HG03354 (cell line): ENCODE results near the gene PPP1R26.
"Not testable (repeated sequence)": the region's sequence is repeated elsewhere in the genome, so short reads cannot be mapped to it uniquely, and the experiment has no call there.

Experiments used
- ATAC-seq: cut with Tn5 transposase; IDR thresholded peaks from one replicate; pipeline ENCODE4 v1.9.1; 2021; ENCODE audit warnings: mild to moderate bottlenecking; ENCODE audit not compliant: unreplicated experiment, poor library complexity, severe bottlenecking

Gene PPP1R26

DNA sequence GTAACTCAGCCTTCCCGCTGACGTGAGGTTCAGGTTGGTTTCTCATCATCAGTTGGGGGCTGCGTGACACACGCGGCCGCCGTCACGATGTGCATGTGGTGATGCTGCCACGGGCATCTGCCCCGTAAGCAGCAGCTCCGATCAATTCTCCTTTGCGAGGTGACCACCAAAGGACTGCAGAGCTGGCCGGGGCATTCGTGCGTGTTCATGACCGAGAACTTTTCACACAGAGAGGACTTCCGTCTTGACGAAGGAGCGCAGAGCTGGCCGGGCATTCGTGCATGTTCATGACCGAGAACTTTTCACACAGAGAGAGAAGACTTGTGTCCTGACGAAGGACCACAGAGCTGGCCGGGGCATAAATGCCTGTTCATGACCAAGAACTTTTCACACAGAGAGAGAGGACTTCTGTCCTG is 37.8 kb downstream of the PPP1R26 start:
- no peak for ATAC-seq

DNA sequence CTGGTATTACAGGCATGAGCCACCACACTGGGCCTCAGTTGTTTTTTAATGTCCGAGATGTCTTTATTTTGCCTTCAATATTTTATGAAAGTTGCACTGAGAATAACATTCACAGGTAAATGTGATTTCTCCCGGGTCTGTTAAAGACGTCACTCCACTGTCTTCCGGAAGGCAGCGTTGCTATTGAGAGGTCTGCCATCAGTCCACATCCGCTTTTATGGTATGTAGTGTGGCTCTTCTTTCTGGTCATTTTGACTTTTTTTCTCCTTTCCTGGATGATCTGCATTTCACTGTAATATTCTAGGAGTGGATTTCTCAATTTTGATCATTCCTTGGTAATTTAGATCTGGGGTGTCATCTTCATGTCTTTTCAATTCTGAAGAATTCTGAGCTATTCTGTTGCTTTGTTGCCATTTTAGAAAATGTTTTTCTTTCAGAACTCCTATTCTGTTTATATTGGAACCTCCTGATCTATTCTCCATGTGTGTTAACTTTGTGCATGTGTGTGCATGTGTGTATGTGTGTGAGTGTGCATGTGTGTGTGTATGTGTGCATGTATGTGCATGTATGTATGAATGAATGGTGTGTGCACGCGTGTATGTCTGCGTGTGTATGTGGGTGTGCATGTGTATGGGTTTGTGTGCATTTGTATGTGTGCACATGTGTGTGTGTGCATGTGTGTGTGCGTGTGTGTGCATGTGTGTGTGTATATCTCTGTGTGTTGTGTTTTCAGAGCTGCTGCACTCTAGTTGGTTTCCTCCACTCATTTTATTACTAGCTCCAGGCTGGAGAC is 39.8 kb downstream of the PPP1R26 start:
- ATAC-seq = no peak

DNA sequence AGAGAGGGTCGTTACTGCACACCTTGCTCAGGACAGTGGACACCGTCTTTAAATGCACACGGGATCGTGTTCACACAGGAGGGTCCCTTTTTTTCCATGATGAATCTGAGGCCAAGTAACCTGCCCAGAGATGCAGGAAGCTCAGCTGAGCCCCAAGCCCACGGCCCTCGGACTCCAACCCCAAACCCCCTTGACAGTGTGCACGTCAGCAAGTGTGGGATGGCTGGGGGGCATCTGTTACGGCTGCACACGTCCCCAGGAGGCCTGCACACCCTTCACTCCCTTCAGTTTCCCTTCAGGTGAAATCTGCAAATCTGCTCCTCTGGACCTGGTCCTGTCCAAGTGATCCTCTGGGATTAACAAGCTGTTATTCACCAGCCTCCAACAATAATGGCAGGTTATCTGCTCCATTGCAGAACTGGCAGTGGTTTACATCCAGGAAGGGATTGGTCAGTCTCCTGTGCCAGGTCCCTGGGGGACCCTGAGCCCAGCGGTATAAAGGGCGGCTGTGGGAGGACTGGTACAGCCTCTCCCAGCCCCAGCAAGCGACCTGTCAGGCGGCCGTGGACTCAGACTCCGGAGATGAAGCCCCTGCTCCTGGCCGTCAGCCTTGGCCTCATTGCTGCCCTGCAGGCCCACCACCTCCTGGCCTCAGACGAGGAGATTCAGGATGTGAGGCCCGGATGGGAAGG is 41.5 kb downstream of the PPP1R26 start, which contains the start of gene LCN1:
LCN1 (plus strand) TSS at position 525 of the 692 bp plus-strand sequence; CDS start at position 583, 58 bp downstream.
- ATAC-seq = no peak

DNA sequence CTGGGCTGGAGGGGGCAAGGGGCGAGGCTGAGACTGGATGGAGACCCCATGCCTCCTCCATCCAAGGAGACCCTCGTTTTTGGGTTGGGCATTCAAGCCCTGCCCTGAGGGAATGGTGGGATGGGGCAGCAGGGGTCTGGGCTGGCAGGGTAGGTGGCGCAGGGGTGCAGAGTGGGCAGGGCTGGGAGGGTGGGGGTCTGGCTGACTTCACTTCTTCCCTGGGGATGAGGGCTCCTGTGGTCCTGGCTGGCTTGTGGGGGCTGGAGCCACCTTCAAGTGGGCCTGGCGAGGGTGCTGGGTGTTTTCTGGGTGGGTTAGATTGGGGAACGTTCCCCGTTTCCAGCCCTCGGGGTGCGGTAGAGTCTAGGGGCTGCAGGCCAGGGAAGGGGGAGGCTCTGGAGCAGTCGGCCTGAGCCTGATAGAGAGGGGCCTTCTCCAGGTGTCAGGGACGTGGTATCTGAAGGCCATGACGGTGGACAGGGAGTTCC is 42.1 kb downstream of the PPP1R26 start:
- ATAC-seq = no peak

DNA sequence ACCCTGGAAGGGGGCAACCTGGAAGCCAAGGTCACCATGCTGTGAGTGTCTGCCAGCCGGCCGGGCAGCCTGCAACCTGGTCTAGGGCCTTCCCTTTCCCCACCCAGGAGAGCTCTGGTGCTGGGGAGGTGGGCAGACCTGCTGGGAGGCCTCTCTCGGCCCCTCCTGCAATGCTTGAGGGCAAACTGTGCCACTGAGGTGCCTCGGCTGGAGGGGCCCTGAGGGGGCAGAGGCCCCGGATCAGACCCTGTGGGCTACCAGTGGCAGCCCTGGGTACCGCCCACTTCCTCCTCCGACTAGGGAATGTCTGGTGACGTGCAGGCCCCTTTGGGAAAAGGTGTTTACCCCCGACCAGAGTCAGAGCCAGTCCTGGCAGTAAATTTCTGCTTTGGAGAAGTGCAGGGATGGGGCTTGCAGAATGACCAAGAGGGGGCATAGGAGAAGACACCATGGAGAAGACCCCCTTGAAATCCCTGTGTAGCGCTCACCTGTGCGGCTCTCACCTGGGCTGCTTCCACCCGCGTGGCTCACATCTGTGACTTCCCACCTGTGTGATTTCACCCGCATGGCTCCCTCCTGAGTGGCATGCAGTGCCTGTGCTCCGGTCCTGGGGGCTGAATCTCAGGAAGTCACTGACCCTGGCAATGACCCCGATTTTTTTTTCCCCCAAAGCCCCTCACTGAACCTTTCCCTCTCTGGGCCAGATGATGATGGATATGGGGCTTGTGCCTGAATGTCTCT is 42.7 kb downstream of the PPP1R26 start:
- ATAC-seq = no peak

DNA sequence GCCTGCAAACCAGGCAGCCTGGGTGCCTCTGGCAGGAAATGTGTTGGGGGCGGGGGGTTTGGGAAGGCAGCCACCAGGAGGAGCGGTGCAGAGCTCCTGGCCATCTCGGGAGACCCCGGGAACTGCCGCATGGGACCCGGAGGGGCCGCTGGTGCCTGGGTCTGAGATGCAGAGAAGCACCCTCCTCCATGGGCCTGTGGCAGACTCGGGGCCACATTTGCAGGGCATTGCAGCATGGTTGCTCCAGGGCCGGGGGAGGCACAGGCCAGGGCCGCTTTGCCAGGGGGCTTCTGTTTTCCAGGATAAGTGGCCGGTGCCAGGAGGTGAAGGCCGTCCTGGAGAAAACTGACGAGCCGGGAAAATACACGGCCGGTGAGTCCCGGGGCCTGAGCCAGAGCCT is 43.3 kb downstream of the PPP1R26 start:
- no peak for ATAC-seq

DNA sequence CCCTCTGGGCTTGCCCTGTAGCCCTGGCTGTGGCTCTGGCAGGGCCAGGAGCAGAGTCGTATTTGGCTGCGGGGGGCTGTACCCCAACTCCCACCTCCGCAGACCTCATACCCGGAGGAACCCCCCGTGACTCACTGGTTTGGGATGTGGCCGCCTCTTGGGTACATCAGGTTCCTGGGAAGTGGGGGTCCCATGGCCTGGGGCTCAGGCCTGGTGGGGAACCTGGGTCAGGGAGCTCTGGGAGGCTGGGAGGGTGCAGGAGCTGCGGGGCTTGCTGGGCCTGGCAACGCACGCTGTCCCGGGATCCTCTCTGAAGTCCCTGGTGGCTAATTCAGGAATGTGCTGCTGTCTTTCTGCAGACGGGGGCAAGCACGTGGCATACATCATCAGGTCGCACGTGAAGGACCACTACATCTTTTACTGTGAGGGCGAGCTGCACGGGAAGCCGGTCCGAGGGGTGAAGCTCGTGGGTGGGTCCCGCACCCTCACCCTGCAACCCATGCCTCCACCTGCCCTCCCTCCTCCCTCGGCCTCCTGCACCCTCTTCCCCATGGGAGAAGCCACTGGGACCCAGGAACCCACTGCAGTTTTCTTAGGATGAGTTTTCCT is 44.0 kb downstream of the PPP1R26 start:
- no peak for ATAC-seq

DNA sequence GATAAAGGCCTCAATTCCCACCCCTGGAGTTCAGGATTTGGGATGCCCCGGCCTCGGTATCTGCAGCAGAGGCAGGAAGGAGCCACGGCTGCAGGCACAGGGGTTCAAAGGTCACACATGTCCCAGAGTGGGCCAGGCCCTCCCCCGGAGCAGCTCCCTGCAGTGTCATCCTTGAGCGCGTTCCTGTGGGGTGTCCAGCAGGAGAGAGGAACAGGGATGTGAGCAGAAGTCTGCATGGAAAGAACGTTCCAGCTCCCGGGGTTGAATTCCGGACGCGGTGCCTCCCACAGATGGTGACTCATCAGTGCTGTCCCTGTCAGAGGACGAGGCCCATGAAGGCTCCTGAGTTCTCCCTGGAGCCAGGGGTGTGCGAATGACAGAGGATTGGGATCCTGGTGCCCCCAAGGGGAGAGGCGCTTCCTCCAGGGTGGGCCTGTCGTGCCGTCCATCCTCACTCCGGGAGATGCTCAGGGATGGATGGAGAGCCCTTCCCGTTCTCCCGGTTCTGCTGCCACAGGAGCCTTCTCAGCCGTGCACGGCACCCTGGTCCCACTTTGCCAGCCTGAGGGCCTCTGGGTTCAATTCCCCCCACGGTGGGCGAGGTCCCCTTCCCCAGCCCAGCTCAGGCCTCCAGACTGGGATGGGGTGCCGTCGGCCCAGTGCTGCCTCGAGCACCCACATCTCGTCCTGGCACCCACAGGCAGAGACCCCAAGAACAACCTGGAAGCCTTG is 44.7 kb downstream of the PPP1R26 start:
- ATAC-seq = no peak

DNA sequence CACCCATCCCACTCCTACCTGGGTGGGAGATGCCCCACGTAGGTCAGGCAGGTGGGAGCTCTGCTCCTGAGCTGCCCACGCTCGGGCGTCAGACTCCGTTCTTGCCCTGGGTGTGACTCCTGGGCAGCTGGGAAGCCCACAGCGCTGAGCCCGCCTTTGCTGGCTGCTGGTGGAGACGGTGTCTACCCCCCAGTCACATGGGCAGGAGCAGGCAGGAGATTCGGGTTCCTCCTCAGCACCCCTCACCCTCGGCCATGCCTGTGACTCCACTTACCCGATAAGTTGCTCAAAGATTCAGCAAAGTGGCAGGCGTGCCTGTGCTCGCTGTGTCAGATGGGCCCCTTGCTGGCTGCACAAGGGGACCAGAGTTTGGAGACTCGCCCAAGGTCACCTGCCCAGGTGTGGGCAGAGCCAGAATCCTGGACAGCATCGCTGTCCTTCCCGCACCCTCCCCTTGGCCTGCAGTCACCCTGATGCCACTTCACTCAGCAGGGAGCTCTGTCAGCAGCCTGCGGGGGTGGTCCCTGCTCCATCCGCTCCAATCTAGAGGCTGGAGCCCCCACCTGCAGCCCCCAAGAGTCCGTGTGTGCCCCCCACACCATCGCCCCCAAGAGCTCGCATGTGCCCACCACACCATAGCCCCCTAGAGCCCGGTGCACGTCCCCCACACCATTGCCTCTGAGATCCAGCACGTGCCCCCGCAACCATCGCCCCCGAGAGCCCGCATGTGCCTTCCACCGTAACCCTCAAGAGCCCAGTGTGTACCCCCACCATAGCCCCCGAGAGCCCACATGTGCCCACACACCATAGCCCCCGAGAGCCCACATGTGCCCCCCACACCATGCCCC is 45.9 kb downstream of the PPP1R26 start:
- ATAC-seq = no peak

DNA sequence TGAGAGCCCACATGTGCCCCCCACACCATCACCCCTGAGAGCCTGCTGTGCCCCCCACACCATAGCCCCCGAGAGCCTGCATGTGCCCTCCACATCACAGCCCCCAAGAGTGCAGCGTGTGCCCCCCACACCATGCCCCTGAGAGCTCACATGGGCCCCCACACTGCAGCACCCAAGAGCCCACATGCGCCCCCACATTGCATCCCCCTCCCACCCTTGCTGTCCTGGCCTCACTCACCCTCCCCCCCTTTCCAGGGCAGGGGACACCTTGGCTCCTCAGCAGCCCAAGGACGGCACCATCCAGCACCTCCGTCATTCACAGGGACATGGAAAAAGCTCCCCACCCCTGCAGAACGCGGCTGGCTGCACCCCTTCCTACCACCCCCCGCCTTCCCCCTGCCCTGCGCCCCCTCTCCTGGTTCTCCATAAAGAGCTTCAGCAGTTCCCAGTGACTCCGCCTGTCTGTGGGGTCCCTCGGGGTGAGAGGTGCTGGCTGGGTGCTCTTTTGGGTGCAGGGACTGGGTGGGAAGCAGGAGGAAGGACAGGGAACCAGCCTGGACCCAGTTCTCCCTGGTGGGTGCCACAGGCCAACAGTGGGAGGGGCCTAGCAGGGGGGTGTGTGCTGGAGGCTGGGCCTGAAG is 46.6 kb downstream of the PPP1R26 start:
- no peak for ATAC-seq

DNA sequence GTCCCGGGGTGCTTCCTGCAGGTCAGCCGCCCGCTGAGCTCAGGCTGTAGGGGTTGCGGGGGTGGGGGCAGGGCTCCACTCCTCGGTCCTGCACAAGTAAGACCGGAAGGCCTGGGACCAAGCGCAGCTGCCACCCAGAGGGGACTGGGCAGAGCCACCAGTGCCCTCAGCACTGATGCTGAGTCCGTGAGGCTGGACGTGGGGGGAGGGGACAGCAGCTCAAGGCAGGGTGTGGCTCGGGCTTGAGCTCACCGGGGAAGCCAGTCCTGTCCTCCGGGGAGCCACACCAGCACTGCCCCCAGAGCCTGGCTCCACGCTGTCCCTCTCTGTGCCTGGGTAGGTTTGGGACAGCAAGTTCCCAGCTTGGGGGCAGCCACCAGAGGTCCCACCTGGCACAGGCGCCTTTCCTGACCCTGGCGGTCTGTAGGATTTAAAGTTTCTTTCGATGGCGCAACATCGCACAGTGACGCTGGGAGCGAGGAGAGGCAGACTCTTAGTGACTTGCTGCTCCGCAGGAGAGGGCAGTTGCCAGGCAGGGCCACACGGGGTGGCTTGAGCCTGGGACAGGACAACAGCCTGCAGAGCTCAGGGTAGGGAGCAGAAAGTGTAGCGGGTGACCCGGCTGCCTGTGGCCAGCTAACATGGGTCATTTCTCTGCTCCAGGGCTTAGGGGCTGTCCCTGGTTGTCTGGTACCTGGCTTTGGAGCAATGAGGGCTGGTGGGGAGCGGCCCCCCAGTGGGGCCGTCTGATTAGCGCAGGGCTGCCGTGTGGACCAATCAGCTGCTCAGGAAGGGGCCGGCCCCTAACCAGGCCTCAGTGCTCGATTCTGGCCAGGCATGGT is 47.4 kb downstream of the PPP1R26 start:
- ATAC-seq = no peak

DNA sequence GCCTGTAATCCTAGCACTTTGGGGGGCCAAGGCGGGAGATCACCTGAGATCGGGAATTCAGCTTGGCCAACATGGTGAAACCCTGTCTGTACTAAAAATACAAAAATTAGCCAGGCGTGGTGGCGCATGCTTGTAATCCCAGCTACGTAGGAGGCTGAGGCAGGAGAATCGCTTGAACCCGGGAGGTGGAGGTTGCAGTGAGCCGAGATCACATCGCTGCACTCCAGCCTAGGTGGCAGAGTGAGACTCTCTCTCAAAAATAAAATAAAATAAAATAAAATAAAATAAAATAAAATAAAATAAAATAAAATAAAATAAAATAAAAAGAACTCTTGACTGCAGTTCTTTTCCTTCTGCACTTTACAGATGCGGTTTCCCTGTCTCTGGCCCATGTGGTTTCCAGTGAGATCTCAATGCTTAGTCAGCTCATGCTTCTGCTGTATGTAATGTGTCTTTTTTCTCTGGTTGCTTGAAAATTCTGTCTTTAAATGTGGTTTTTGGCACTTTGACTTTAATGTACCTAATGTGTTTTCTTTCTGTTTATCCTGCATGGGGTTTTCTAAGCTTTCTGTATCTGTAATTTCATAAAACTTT is 49.4 kb downstream of the PPP1R26 start:
- not testable (repeated sequence) for ATAC-seq

DNA sequence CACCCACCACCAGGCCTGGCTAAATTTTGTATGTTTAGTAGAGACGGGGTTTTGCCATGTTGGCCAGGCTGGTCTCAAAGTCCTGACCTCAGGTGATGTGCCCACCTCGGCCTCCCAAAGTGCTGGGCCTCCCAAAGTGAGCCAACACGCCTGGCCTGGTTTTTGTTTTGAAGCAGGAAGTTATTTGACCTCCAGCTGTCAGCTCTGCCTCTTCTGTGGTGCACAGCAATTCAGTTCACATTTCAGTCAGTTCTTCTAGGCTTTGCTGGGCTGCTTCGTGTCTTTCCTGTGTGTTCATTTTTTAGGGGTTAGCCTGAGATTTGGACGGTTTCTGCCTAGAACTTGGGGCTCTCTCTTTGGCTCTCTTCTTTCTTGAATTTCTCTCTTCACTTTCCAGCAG is 50.6 kb downstream of the PPP1R26 start:
- ATAC-seq = no peak

DNA sequence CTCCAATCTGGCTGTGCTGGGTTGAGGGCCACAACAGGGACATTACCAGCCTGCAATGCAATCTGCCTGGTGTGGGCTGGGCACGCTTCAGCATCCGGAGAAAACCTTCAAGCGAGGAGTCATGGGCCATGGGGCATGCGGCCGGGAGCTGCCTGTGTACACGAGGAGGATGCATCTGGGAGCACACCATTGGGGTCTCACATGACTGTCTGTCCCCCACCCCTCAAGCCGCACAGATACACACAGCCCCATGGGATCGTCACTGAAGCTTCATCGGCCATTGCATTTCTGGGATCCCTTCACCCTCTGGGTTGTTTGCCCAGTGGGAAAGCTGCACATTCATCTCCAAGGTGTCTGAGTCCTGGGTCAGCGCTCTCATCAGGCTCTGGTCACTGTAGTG is 51.5 kb downstream of the PPP1R26 start:
- ATAC-seq = no peak

DNA sequence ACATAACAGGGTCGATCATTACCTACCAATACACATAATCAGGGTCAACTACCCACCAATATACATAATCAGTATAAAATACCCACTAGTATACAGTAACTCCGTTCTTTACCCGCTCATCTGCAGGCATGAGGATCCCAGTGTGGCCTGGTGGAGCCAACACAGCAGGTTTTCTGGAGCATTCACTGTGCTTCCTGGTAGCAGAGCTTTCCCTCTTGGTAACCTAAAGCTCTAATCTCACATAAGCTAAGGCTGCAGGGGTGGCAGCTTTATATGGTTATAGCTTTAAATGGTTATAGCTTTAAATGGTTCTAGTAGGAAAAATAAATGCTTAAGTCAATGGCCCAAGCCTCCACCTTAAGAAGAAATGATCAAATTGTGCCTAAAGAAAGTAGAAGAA is 53.5 kb downstream of the PPP1R26 start:
- no peak for ATAC-seq

DNA sequence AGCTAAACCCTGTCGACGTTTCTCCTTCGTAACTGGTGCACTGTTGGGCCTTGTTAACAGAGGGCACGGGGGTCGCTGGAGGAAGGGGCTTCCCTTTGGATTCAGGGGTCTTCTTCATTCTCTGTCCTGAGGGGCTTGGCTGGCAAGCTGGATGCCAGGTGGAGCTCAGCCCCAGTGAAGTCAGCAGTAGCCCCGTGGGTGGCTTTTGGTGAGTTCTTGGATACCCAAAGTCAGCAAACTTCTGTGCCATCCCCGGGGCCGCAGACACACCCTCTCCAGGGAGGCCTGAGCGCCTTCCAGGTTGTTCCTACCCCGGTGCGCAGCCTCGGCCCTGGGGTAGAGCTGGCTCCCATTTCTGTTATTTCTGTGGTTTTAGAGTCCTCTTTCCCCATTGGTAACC is 54.1 kb downstream of the PPP1R26 start:
- no peak for ATAC-seq

DNA sequence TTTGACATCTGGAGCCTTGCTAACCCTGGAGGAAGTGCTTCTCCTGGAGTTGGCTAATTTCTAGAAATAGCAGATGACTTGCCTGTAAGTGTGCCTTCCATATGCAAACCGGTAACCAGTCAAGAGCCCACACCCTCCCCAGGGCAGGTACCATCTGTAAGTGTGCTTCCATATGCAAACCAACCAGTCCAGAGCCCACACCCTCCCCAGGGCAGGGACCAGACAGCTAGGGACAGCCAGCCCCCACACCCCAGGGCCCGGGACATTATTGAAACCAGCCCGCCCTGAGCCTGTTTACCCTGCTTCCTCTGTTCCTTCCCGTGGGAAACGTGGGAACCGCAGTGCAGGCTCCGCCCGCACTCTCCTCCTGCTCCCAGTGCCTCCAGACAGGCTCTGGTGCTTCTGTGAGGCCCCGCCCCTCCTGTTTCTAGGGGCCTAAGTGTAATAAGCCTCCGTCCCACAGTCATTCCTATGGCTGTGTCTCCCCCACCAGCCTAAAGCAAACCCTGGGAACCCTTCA is 54.7 kb downstream of the PPP1R26 start:
- not testable (repeated sequence) for ATAC-seq
